ENCODE data around the gene TMEFF2. TPM values are rescaled to one million over a fixed set of nuclear protein-coding genes. Genes with fewer than 3 reads are reported as not detected.

The TMEFF2 gene
- total and polyA plus RNA-seq, 8 donors: 0.05 to 0.75 TPM; not detected in 6

DNA sequence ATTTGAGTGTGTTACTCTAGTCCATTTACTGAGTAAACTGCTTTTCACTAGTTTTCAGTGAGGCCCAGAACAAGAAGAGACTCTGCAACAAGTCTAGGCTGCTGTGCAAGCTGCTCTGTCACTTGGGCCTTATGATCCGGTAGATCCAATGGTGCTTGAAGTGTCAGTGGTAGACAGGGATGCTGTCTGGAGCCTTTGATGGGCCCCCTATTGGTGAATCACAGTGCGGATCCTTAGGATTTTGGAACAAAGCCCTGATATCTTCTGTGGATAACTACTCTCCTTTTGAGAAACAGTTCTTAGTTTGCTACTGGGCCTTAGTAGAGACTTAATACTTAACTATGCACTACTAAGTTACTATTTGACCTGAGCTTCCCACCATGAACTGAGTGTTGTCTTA lies 150.2 kb downstream of the TMEFF2 start:
- no peaks in the 10 kb centered on the region for H3K36me3 ChIP-seq
- 84 to 89% methylated on average over 2 of the region's 2 CpGs for whole genome bisulfite sequencing, 2 donors
- intact Hi-C loops (cut with DNase I): no loop called here
- no peak for DNase-seq
- H3K9me3 ChIP-seq: no peaks in the 10 kb centered on the region
- no peak for ATAC-seq
- H3K4me3 ChIP-seq: no peak overlapping the region
- TF ChIP-seq, protein P1, sequence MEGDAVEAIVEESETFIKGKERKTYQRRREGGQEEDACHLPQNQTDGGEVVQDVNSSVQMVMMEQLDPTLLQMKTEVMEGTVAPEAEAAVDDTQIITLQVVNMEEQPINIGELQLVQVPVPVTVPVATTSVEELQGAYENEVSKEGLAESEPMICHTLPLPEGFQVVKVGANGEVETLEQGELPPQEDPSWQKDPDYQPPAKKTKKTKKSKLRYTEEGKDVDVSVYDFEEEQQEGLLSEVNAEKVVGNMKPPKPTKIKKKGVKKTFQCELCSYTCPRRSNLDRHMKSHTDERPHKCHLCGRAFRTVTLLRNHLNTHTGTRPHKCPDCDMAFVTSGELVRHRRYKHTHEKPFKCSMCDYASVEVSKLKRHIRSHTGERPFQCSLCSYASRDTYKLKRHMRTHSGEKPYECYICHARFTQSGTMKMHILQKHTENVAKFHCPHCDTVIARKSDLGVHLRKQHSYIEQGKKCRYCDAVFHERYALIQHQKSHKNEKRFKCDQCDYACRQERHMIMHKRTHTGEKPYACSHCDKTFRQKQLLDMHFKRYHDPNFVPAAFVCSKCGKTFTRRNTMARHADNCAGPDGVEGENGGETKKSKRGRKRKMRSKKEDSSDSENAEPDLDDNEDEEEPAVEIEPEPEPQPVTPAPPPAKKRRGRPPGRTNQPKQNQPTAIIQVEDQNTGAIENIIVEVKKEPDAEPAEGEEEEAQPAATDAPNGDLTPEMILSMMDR (IDR thresholded peaks at IDR 0.05): no peak
- FAIRE-seq: no peak
- no peak overlapping the region for H3K27ac ChIP-seq
- no peaks in the 10 kb centered on the region for H3K4me1 ChIP-seq
- H3K27me3 ChIP-seq: no peaks in the 10 kb centered on the region

DNA sequence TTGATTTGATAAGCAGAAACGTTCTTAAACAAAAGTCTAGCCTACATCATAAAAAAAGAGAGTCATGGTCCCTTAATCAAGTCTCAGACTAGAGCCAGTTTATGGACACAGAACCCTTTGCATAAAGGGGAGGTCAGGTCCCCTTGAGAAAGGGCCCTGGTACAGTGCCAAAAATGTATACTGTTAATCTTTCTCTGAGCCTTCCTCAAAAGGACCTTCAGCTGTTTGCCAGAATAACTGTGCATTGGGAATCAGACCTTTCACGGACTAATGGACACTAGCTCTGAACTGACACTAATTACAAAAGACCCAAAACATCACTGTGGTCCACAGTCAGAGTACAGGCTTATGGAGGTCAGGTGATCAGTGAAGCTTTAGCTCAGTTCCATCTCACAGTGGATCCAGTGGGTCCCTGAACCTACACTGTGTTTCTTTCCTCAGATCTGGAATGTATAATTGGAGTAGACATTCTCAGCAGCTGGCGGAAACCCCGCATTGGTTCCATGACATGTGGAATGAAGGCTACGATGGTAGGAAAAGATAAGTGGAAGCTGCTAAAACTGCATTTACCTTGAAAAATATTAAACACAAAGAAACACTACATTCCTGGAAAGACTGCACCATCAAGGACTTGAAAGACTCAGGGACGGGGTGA lies 151.4 kb downstream of the TMEFF2 start:
- Histone ChIP-seq H3K9me3 (no peaks in the 10 kb centered on the region), H3K36me3 (no peaks in the 10 kb centered on the region), H3K27ac (no peak overlapping the region), H3K4me3 (no peak overlapping the region), H3K27me3 (no peaks in the 10 kb centered on the region), H3K4me1 (no peaks in the 10 kb centered on the region)
- no peak for DNase-seq
- no peak for ATAC-seq
- TF ChIP-seq, protein P1 (IDR thresholded peaks at IDR 0.05): no peak
- FAIRE-seq: no peak
- intact Hi-C loops (cut with DNase I): no loop called here
- WGBS, 2 donors: 74 to 83% methylated on average over 6 of the region's 6 CpGs

DNA sequence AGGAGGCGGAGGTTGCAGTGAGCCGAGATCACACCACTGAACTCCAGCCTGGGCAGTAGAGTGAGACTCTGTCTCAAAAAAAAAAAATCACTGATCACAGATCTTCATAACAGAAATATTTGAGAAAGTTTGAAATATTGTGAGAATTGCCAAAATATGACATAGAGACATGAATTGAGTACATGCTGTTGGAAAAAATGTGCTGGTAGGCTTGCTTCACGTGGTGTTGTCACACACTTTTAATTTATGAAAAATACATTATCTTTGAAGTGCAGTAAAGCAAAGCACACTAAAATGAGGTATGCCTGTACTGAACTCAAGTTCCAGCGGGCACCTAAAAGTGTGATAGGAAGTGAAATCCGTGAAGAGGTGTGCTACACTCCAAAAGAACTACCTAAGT lies 152.6 kb downstream of the TMEFF2 start:
- ATAC-seq (no peak), DNase-seq (no peak), FAIRE-seq (no peak)
- no peaks in the 10 kb centered on the region for H3K36me3 ChIP-seq
- H3K4me3 ChIP-seq: no peak overlapping the region
- intact Hi-C loops (cut with DNase I): no loop called here
- TF ChIP-seq, protein P1 (IDR thresholded peaks at IDR 0.05): no peak
- H3K4me1 ChIP-seq: no peaks in the 10 kb centered on the region
- WGBS, 2 donors: 72 to 84% methylated on average over 5 of the region's 5 CpGs
- H3K27me3 ChIP-seq: no peaks in the 10 kb centered on the region
- H3K9me3 ChIP-seq: no peaks in the 10 kb centered on the region
- no peak overlapping the region for H3K27ac ChIP-seq

DNA sequence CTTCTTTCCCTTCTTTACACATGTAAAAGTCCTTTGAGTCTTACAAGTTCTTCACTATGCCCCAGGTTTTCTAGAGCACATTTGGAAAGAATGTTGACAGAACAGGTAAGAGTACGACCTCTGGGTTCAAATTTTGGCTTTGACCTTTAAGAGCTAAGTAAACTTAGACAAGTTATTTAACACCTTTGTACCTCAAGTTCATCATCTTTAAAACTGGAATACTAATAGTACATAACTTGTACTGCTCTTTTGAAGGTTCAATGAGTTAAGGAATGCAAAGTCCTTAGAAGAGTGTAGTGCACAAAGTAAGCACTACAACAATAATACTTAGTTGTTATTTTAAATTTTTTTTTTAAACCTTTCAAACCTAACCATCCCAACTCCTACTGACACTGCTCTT lies 156.6 kb downstream of the TMEFF2 start:
- Histone ChIP-seq H3K4me3 (no peak overlapping the region), H3K27ac (no peak overlapping the region), H3K27me3 (no peaks in the 10 kb centered on the region), H3K9me3 (no peaks in the 10 kb centered on the region), H3K36me3 (no peaks in the 10 kb centered on the region), H3K4me1 (no peaks in the 10 kb centered on the region)
- intact Hi-C loops (cut with DNase I): no loop called here
- no peak for FAIRE-seq
- ATAC-seq: no peak
- DNase-seq: no peak
- 43 to 47% methylated on average over 1 of the region's 1 CpG for WGBS, 2 donors
- TF ChIP-seq, protein P1 (IDR thresholded peaks at IDR 0.05): no peak

DNA sequence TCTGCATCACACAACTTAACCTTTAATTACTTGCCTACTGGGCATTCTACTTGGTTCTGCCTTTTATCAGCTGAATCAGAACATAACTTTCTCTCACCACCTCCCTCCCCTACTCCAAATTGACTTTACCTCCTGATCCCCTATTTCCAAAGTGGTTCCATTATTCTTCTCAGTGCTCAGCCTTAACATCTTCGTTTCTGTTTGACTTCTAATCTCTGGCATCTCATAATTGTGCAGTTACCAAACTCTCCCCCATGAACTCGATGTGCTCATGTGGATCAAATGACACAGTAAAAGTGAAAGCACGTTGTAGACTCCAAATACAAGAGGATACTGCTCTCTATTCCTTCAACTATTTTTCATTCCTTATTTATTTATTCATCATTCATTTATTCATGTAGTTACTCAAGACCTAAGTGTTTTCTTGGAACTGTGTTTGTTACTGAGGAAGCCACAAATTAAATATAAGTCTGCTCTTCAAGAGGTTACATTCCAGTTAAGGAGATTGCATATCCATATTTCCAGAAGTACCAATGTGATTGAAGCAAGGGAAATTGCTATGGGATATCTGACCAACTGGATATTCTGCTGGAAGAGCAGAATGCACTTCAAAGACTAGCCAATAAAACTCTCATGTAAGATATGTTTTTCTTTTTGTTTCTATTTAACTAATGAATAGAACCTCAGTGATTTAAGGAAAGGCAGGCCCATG lies 158.8 kb downstream of the TMEFF2 start:
- WGBS, 2 donors: 18 to 27% methylated on average over 3 of the region's 3 CpGs
- intact Hi-C loops (cut with DNase I): no loop called here
- TF ChIP-seq, protein P1 (IDR thresholded peaks at IDR 0.05): no peak
- DNase-seq: no peak
- FAIRE-seq: no peak
- Histone ChIP-seq H3K4me3 (no peak overlapping the region), H3K27ac (no peak overlapping the region), H3K4me1 (no peaks in the 10 kb centered on the region), H3K9me3 (no peaks in the 10 kb centered on the region), H3K27me3 (no peaks in the 10 kb centered on the region), H3K36me3 (no peaks in the 10 kb centered on the region)
- no peak for ATAC-seq

Measured in pancreas (tissue), 10 donors.